Epithelial cell of esophagus (primary cell): ENCODE data around the gene DCP2.

Experiments used
- DNase-seq: peaks from one replicate; pipeline ENCODE4 v3.0.0; 2010; ENCODE audit warnings: low read depth
- H3K4me3 ChIP-seq: 2 replicates; pipeline ENCODE4 v1.5.1; 2011; ENCODE audit warnings: mild to moderate bottlenecking, low read length, control low read depth
- TF ChIP-seq, protein P1 (sequence below): IDR thresholded peaks from 2 replicates; pipeline ENCODE4 v1.5.1; 2011; ENCODE audit warnings: low read depth, mild to moderate bottlenecking, low read length, control low read depth, inconsistent platforms; ENCODE audit not compliant: insufficient read depth; ENCODE audit errors: missing control alignments

Gene DCP2

GRCh38 chr5:112934366-112934663 lies 42.3 kb upstream of the DCP2 start:
- TF ChIP-seq, protein P1, sequence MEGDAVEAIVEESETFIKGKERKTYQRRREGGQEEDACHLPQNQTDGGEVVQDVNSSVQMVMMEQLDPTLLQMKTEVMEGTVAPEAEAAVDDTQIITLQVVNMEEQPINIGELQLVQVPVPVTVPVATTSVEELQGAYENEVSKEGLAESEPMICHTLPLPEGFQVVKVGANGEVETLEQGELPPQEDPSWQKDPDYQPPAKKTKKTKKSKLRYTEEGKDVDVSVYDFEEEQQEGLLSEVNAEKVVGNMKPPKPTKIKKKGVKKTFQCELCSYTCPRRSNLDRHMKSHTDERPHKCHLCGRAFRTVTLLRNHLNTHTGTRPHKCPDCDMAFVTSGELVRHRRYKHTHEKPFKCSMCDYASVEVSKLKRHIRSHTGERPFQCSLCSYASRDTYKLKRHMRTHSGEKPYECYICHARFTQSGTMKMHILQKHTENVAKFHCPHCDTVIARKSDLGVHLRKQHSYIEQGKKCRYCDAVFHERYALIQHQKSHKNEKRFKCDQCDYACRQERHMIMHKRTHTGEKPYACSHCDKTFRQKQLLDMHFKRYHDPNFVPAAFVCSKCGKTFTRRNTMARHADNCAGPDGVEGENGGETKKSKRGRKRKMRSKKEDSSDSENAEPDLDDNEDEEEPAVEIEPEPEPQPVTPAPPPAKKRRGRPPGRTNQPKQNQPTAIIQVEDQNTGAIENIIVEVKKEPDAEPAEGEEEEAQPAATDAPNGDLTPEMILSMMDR, result no peak
- no peak overlapping the region for H3K4me3 ChIP-seq
- DNase-seq, result no peak

- TF ChIP-seq, protein P1, result no peak
- H3K4me3 ChIP-seq, result no peak overlapping the region
- DNase-seq, result no peak
Measured at GRCh38 chr5:112935675-112936074, 40.9 kb upstream of the DCP2 start.

GRCh38 chr5:112938286-112938685 lies 38.3 kb upstream of the DCP2 start:
- DNase-seq, result no peak
- TF ChIP-seq, protein P1, result no peak
- H3K4me3 ChIP-seq, result no peak overlapping the region

- TF ChIP-seq, protein P1, result no peak
- no peak overlapping the region for H3K4me3 ChIP-seq
- DNase-seq, result no peak
Measured at GRCh38 chr5:112940670-112941069, 35.9 kb upstream of the DCP2 start.

GRCh38 chr5:112948458-112948857 lies 28.1 kb upstream of the DCP2 start:
- DNase-seq, result no peak
- no peak overlapping the region for H3K4me3 ChIP-seq
- TF ChIP-seq, protein P1, result no peak

- no peak overlapping the region for H3K4me3 ChIP-seq
- DNase-seq, result no peak
Measured at GRCh38 chr5:112951124-112951702, 25.4 kb upstream of the DCP2 start.

DNA sequence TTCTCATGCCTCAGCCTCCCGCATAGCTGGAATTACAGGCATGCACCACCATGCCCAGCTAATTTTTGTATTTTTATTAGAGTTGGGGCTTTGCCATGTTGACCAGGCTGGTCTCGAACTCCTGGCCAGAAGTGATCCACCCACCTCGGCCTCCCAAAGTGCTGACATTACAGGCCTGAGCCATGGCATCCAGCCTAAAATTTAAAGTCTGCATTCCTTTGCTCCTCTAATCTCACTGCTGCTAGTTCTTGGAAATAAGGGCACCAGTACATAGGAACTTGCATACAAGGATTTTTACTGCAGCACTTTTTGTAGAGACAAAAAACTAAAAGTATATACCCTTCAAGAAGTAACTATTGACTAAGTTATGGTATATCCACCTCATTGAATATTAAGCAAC lies 20.0 kb upstream of the DCP2 start:
- no peak overlapping the region for H3K4me3 ChIP-seq
- DNase-seq, result no peak
- TF ChIP-seq, protein P1, result no peak

More at GRCh38 chr5:112951124-112951702, 25.4 kb upstream of the DCP2 start:
- TF ChIP-seq, protein P1, result no peak
